ENCODE results near the gene OR2C3. TPM values are rescaled to one million over a fixed set of nuclear protein-coding genes. Genes with fewer than 3 reads are reported as not detected.

The OR2C3 gene
- total and polyA plus RNA-seq, 2 experiments from 2014 or later = not detected

DNA sequence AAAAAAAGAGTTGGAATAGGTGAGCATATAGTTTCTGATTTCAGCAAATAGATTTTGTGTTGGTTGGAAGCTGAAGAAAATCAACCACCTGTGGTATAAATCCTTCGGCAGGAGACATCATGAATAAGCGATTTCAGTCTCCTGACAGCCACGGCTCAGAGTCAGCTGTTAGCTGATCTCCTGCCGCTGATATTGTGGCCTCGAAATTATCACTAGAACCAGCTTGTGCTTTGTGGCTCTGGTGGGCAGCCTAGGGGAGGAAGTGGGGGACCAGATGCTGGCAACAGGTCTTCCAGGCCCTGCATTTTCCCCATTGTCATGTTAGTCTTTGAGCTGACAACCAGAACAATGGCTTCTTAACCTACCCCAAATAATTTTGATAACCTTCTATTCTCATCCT, 11.9 kb upstream of the OR2C3 start:
- no peak overlapping the region for H3K27ac ChIP-seq (ENCODE audit: low read depth)
- H3F3A ChIP-seq (replicated peaks; ENCODE audit: low read depth) = no peaks in the 10 kb centered on the region
- no peaks in the 10 kb centered on the region for H4K20me1 ChIP-seq (replicated peaks; ENCODE audit: insufficient read depth)
- DNase-seq (ENCODE audit: low spot score) = peak; percentile 41
- peak; percentile 46 for ATAC-seq
- TF ChIP-seq ZNF331 (CRISPR knock-in tag; IDR thresholded peaks at IDR 0.05; ENCODE audit: low read depth) (no peak), STAT1 (IDR thresholded peaks at IDR 0.05; ENCODE audit: unreplicated experiment) (no peak), POLR2AphosphoS5 (IDR thresholded peaks at IDR 0.05; ENCODE audit: low read depth) (no peak), EZH2phosphoT487 (IDR thresholded peaks at IDR 0.05; ENCODE audit: unreplicated experiment) (no peak)
- TF ChIP-seq, protein P1, sequence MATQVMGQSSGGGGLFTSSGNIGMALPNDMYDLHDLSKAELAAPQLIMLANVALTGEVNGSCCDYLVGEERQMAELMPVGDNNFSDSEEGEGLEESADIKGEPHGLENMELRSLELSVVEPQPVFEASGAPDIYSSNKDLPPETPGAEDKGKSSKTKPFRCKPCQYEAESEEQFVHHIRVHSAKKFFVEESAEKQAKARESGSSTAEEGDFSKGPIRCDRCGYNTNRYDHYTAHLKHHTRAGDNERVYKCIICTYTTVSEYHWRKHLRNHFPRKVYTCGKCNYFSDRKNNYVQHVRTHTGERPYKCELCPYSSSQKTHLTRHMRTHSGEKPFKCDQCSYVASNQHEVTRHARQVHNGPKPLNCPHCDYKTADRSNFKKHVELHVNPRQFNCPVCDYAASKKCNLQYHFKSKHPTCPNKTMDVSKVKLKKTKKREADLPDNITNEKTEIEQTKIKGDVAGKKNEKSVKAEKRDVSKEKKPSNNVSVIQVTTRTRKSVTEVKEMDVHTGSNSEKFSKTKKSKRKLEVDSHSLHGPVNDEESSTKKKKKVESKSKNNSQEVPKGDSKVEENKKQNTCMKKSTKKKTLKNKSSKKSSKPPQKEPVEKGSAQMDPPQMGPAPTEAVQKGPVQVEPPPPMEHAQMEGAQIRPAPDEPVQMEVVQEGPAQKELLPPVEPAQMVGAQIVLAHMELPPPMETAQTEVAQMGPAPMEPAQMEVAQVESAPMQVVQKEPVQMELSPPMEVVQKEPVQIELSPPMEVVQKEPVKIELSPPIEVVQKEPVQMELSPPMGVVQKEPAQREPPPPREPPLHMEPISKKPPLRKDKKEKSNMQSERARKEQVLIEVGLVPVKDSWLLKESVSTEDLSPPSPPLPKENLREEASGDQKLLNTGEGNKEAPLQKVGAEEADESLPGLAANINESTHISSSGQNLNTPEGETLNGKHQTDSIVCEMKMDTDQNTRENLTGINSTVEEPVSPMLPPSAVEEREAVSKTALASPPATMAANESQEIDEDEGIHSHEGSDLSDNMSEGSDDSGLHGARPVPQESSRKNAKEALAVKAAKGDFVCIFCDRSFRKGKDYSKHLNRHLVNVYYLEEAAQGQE (IDR thresholded peaks at IDR 0.05; ENCODE audit: unreplicated experiment) = no peak
- no peak overlapping the region for H3K4me3 ChIP-seq
- H3K9me2 ChIP-seq (ENCODE audit: insufficient read depth) = no peaks in the 10 kb centered on the region
- peaks cover 12% of the 10 kb centered on the region; the same call in 1 of the 2 replicates for H3K4me1 ChIP-seq (ENCODE audit: insufficient read depth)
- H3K27me3 Mint-ChIP-seq (ENCODE audit: insufficient read depth, low read depth, poor library complexity) = no peaks in the 10 kb centered on the region
- no peaks in the 10 kb centered on the region for H3K27me3 ChIP-seq (ENCODE audit: insufficient read depth)
- H3K36me3 ChIP-seq (ENCODE audit: insufficient read depth) = no peaks in the 10 kb centered on the region
- peaks cover 13% of the 10 kb centered on the region for H3K4me1 Mint-ChIP-seq
- peaks cover 3% of the 10 kb centered on the region; the same call in 1 of the 3 replicates for H3K9me3 Mint-ChIP-seq
- peak overlapping the region; percentile 15 for H3K4me2 ChIP-seq
- H3K79me2 ChIP-seq (replicated peaks; ENCODE audit: insufficient read depth) = no peaks in the 10 kb centered on the region
- no peaks in the 10 kb centered on the region for H3K36me3 Mint-ChIP-seq (ENCODE audit: low read depth)
- no peak overlapping the region for H3K4me3 Mint-ChIP-seq
- H3K27ac Mint-ChIP-seq = no peak overlapping the region
- no peak overlapping the region for H2AFZ ChIP-seq

DNA sequence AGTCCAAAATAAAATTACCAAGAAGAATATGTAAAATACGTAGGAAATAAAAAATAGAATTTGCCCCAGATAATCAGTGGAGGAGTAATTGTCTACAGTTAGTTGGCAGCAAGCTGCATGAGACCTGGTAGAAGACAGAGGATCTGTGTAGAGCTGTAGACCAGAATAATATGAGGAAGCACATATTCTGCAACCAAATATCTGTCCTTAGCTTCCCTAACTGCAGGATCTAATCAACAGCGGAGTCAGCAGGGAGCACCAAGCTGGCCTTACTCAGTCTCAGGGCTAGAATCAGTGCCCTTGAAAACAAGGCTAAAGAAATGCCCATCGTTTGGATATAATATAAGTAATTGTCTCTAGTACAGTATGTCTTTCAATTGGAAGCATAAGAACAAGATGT, 6.6 kb upstream of the OR2C3 start:
- H3K4me2 ChIP-seq = no peak overlapping the region
- no peaks in the 10 kb centered on the region for H3K9me2 ChIP-seq (ENCODE audit: insufficient read depth)
- no peak overlapping the region for H3K27ac ChIP-seq (ENCODE audit: low read depth)
- Mint-ChIP-seq H3K36me3 (ENCODE audit: low read depth) (no peaks in the 10 kb centered on the region), H3K4me1 (peaks cover 2% of the 10 kb centered on the region), H3K4me3 (no peak overlapping the region), H3K27ac (no peak overlapping the region), H3K27me3 (ENCODE audit: insufficient read depth, low read depth, poor library complexity) (peaks cover 2% of the 10 kb centered on the region), H3K9me3 (no peaks in the 10 kb centered on the region; the same call in 2 of the 3 replicates)
- no peaks in the 10 kb centered on the region for H3F3A ChIP-seq (replicated peaks; ENCODE audit: low read depth)
- no peaks in the 10 kb centered on the region for H4K20me1 ChIP-seq (replicated peaks; ENCODE audit: insufficient read depth)
- no peaks in the 10 kb centered on the region for H3K27me3 ChIP-seq (ENCODE audit: insufficient read depth)
- H3K4me3 ChIP-seq = no peak overlapping the region
- H3K4me1 ChIP-seq (ENCODE audit: insufficient read depth) = 0 out of 2 replicates have a peak, but pooled peaks cover 3% of the 10 kb centered on the region
- no peak for ATAC-seq
- no peak overlapping the region for H2AFZ ChIP-seq
- DNase-seq (ENCODE audit: low spot score) = no peak
- no peaks in the 10 kb centered on the region for H3K79me2 ChIP-seq (replicated peaks; ENCODE audit: insufficient read depth)
- H3K36me3 ChIP-seq (ENCODE audit: insufficient read depth) = no peaks in the 10 kb centered on the region
- TF ChIP-seq EZH2 (IDR thresholded peaks at IDR 0.05; ENCODE audit: low read depth, unreplicated experiment) (no peak), ZNF114 (CRISPR knock-in tag; IDR thresholded peaks at IDR 0.05) (no peak), JUNB (IDR thresholded peaks at IDR 0.05; ENCODE audit: unreplicated experiment) (no peak)
- TF ChIP-seq, protein P1 (IDR thresholded peaks at IDR 0.05; ENCODE audit: unreplicated experiment) = no peak
- TF ChIP-seq, protein P2, sequence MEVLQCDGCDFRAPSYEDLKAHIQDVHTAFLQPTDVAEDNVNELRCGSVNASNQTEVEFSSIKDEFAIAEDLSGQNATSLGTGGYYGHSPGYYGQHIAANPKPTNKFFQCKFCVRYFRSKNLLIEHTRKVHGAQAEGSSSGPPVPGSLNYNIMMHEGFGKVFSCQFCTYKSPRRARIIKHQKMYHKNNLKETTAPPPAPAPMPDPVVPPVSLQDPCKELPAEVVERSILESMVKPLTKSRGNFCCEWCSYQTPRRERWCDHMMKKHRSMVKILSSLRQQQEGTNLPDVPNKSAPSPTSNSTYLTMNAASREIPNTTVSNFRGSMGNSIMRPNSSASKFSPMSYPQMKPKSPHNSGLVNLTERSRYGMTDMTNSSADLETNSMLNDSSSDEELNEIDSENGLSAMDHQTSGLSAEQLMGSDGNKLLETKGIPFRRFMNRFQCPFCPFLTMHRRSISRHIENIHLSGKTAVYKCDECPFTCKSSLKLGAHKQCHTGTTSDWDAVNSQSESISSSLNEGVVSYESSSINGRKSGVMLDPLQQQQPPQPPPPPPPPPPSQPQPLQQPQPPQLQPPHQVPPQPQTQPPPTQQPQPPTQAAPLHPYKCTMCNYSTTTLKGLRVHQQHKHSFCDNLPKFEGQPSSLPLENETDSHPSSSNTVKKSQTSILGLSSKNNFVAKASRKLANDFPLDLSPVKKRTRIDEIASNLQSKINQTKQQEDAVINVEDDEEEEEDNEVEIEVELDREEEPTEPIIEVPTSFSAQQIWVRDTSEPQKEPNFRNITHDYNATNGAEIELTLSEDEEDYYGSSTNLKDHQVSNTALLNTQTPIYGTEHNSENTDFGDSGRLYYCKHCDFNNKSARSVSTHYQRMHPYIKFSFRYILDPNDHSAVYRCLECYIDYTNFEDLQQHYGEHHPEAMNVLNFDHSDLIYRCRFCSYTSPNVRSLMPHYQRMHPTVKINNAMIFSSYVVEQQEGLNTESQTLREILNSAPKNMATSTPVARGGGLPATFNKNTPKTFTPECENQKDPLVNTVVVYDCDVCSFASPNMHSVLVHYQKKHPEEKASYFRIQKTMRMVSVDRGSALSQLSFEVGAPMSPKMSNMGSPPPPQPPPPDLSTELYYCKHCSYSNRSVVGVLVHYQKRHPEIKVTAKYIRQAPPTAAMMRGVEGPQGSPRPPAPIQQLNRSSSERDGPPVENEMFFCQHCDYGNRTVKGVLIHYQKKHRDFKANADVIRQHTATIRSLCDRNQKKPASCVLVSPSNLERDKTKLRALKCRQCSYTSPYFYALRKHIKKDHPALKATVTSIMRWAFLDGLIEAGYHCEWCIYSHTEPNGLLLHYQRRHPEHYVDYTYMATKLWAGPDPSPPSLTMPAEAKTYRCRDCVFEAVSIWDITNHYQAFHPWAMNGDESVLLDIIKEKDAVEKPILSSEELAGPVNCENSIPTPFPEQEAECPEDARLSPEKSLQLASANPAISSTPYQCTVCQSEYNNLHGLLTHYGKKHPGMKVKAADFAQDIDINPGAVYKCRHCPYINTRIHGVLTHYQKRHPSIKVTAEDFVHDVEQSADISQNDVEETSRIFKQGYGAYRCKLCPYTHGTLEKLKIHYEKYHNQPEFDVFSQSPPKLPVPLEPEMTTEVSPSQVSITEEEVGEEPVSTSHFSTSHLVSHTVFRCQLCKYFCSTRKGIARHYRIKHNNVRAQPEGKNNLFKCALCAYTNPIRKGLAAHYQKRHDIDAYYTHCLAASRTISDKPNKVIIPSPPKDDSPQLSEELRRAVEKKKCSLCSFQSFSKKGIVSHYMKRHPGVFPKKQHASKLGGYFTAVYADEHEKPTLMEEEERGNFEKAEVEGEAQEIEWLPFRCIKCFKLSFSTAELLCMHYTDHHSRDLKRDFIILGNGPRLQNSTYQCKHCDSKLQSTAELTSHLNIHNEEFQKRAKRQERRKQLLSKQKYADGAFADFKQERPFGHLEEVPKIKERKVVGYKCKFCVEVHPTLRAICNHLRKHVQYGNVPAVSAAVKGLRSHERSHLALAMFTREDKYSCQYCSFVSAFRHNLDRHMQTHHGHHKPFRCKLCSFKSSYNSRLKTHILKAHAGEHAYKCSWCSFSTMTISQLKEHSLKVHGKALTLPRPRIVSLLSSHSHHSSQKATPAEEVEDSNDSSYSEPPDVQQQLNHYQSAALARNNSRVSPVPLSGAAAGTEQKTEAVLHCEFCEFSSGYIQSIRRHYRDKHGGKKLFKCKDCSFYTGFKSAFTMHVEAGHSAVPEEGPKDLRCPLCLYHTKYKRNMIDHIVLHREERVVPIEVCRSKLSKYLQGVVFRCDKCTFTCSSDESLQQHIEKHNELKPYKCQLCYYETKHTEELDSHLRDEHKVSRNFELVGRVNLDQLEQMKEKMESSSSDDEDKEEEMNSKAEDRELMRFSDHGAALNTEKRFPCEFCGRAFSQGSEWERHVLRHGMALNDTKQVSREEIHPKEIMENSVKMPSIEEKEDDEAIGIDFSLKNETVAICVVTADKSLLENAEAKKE (CRISPR knock-in tag; IDR thresholded peaks at IDR 0.05) = no peak

All from GM23338 (cell line).